GM18907 (cell line): ENCODE results near the gene MUC22.
"Not testable (repeated sequence)": the region's sequence is repeated elsewhere in the genome, so short reads cannot be mapped to it uniquely, and the experiment has no call there.

ENCODE experiments used
- ATAC-seq: cut with Tn5 transposase; IDR thresholded peaks from one replicate; pipeline ENCODE4 v1.9.1; 2021; ENCODE audit warnings: mild to moderate bottlenecking, moderate library complexity; ENCODE audit not compliant: unreplicated experiment

The MUC22 gene

DNA sequence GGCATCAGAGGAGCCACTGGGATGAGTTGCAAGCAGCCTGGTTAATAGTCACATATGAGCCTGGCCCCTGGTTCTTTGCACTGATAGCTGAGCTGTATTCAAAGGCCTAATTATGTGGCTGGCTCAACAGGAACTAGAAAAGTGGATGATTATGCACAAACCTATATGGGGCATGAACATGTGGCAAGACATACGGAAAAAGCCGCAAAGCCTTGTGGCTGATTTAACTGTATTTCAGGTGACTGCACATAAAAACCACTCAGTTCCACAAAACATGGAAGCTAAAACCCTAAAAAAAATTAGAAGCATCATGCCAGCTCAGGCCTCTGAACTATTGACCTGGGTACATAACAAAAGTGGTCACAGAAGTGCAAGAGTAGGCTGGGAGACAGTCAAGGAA is 13.0 kb upstream of the MUC22 start:
- no peak for ATAC-seq

DNA sequence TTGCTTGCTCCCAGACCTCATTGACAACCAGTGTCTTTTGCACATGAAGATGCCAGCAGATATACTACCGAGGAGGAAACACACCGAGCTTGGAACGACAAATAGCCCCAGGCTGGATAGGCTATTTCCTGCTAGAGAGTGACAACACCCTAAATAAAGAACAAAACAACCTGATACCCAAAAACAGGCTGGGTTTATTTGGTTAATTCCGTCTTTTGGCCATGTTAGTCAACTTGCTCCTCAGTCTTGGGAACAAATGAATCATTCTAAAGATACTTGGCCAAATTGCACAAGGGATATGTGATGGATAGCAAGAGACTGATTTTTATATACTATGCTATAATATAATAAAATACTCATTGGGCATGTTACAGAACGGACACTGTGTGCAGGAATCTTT is 11.5 kb upstream of the MUC22 start:
- no peak for ATAC-seq

DNA sequence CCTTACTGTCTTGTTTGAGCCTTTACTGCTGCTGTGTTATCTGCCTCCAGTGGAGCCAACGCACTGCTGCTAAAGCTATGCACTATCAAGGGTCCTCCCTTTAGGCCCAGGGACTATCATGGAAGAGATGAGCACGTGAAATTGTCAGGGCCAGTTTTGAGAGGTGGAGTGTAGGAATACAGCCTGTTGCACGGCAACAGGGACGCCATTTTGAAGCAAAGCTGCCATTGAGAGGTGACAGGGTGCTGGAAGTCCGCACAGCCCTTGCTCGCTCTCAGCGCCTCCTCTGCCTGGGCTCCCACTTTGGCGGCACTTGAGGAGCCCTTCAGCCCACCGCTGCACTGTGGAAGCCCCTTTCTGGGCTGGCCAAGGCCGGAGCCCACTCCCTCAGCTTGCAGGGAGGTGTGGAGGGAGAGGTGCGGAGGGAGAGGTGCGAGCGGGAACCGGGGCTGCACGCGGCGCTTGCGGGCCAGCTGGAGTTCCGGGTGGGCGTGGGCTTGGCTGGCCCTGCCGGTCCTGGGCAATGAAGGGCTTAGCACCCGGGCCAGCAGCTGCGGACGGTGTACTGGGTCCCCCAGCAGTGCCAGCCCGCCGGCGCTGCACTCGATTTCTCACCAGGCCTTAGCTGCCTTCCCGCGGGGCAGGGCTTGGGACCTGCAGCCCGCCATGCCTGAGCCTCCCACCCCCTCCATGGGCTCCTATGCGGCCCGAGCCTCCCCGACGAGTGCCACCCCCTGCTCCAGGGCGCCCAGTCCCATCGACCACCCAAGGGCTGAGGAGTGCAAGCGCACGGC is 10.0 kb upstream of the MUC22 start:
- ATAC-seq = not testable (repeated sequence)

- ATAC-seq = no peak
These were observed 8.9 kb upstream of the MUC22 start for GRCh38 chr6:31001281-31001888.

GRCh38 chr6:31002471-31002870 is 7.8 kb upstream of the MUC22 start:
- ATAC-seq = no peak

DNA sequence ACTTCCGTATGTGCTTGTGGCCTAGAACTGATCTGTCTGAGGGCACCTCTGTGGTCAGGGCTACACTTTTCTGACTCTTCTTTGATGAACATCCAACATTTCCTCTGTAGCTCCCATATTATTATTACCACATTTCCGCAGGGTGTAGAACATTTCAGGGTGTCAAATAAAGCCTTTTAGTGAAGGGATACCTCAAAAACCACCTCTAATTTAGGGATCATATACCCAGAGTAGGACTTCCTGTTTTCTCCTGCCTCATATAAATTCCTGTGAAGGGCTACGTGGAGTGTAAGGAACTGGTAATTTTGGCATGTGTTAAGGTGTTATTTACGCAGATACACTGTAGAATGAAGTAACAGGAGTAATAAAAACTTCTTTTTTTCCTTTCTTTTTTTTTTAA is 5.5 kb upstream of the MUC22 start:
- no peak for ATAC-seq

DNA sequence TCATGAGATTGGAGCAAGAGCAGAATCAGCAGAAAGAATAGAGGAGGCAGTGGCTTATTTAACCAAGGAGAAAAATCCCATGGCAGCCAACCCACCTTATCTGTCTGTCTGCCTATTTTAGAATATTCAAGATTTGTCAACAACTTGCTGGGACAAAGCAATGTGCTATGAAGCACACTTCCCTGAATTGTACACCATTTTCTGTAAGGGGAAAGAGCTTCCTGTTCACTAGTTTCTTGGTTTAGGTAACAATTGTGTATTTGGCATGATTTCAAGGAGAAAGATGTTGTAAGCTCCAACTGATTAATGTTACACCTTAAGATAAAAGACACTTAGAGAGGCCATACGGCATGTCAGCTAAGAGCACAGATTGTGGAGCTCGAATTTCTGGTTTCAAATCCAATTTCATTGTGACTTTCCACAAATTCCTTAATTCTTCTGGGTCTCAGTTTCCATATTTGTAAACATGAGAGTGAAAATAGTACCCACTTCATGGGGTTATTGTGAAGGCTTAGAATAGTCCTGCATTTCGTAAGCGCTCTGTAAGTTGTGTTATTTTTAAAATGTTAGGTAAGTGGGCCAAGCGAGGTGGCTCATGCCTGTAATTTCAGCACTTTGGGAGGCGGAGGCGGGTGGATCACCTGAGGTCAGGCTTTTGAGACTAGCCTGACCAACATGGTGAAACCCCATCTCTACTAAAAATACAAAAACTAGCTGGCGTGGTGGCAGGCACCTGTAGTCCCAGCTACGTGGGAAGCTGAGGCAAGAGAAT is 4.8 kb upstream of the MUC22 start:
- no peak for ATAC-seq

GRCh38 chr6:31007694-31008093 is 2.6 kb upstream of the MUC22 start:
- ATAC-seq = no peak

GRCh38 chr6:31008165-31008564 is 2.1 kb upstream of the MUC22 start:
- ATAC-seq = no peak

GRCh38 chr6:31009731-31010130 is 543 bp upstream of the MUC22 start:
- no peak for ATAC-seq

GRCh38 chr6:31011153-31011552 is 879 bp downstream of the MUC22 start:
- no peak for ATAC-seq

- no peak for ATAC-seq
These were observed 6.5 kb downstream of the MUC22 start for GRCh38 chr6:31016659-31017299.

DNA sequence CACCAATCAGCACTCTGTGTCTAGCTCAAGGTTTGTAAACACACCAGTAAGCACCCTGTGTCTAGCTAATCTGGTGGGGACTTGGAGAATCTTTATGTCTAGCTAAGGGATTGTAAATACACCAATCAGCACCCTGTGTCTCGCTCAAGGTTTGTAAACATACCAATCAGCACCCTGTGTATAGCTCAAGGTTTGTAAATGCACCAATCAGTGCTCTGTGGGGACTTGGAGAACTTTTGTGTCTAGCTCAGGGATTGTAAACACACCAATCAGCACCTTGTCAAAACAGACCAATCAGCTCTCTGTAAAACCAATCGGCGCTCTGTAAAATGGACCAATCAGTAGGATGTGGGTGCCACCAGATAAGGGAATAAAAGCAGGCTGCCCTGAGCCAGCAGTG is 7.2 kb downstream of the MUC22 start:
- not testable (repeated sequence) for ATAC-seq

DNA sequence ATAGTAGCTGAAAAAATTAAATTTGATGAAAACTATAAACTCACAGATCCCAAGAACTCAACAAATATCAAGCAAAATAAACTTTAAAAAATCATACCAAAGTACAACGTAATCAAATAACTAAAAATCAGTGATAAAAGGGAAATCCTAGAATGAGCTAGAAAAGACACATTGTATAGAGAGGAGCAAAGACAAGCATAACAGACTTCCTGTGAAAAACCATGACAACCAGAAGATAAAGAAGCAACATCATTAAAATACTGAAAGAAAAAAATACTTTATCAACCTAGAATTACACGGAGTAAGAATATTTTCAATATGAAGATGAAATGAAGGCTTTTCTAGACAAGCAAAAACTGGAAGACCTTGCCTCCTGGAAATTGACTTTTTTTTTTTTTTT is 9.8 kb downstream of the MUC22 start:
- no peak for ATAC-seq

DNA sequence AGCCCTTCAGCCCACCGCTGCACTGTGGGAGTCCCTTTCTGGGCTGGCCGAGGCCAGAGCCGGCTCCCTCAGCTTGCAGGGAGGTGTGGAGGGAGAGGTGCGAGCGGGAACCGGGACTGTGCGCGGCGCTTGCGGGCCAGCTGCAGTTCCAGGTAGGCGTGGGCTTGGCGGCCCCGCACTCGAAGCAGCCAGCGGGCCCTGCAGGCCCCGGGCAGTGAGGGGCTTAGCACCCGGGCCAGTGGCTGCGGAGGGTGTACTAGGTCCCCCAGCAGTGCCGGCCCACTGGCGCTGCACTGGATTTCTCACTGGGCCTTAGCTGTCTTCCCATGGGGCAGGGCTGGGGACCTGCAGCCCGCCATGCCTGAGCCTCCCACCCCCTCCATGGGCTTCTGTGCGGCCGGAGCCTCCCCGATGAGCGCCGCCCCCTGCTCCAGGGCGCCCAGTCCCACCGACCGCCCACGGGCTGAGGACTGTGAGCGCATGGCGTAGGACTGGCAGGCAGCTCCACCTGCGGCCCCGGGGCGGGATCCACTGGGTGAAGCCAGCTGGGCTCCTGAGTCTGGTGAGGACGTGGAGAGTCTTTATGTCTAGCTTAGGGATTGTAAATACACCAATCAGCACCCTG is 10.5 kb downstream of the MUC22 start:
- not testable (repeated sequence) for ATAC-seq

GRCh38 chr6:31021705-31022531 is 11.6 kb downstream of the MUC22 start:
- not testable (repeated sequence) for ATAC-seq

- no peak for ATAC-seq
These were observed 15.3 kb downstream of the MUC22 start for GRCh38 chr6:31025595-31025994.

DNA sequence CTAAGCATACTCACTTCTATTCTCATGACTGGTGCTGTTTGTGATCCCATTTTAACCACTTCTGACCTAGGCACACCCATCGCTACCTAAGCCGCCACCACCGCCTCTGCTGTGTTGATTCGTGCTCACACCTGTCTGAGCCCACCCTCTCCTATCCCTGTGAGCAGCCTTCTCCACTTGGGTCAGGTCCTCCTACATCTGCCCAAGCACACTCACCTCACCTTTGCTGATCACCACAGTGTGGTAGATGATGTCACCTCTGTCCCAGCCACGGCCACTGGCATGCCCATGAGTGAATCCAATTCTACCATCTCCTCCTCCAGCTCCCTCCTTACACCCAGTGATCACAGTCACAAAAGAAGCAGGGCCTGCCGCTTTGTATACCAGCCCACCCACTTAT is 20.8 kb downstream of the MUC22 start:
- ATAC-seq = no peak

DNA sequence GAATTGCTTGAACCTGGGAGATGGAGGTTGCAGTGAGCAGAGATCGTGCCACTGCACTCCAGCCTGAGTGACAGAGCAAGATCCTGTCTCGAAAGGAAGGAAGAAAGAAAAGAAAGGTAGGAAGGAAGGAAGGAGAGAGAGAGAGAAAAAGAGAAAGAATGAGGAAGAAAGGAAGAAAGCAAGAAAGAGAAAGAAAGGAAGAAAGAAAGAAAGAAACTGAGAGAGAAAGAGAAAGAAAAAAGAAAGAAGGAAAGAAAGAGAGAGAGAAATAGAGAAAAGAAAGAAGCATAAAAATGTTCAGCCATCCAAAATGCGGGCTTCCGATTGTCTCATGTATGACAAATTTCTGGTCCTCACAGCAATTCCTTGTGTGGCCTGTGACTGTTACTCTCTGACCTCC is 22.8 kb downstream of the MUC22 start:
- no peak for ATAC-seq

GRCh38 chr6:31035862-31036497 is 25.7 kb downstream of the MUC22 start:
- no peak for ATAC-seq
